GM12878 (cell line): ENCODE measurements around the gene FGR. TPM values are rescaled to one million over a fixed set of nuclear protein-coding genes. Genes with fewer than 3 reads are reported as not detected.

Source experiments
- ATAC-seq: fragments of 200-7000 bp; cut with Tn5 transposase; 3 replicates; pipeline ENCODE4 v1.9.1; 2020; ENCODE audit warnings: mild to moderate bottlenecking, moderate library complexity
- BruUV-seq: library from RNA; stranded (reverse); fragments of 400-500 nt; replicated peaks from 2 replicates; lab custom pipeline; 2021; lab: Mats Ljungman, UMichigan
- CTCF ChIA-PET: fragments of 300-600 bp; sonication (Branson Sonifier 250); formaldehyde crosslinking; extraction: SDS; loops from one replicate; lab custom pipeline; 2021; ENCODE audit warnings: inconsistent platforms; lab: Yijun Ruan, JAX
- POLR2A ChIA-PET: fragments of 350-600 bp; formaldehyde crosslinking; extraction: SDS; loops from one replicate; lab custom pipeline; 2021; ENCODE audit warnings: inconsistent platforms; lab: Charles Lee
- RAD21 ChIA-PET: fragments of 300-600 bp; sonication (Branson Sonifier 250); formaldehyde crosslinking; loops from one replicate; lab custom pipeline; 2023; ENCODE audit warnings: antibody characterized with exemption; ENCODE audit not compliant: unreplicated experiment; lab: Charles Lee
- SMC1A ChIA-PET: fragments of 300-600 bp; sonication (Branson Sonifier 250); formaldehyde crosslinking; loops from one replicate; lab custom pipeline; 2023; ENCODE audit not compliant: unreplicated experiment, uncharacterized antibody; lab: Charles Lee
- DNase-seq: peaks from one replicate; pipeline ENCODE4 v3.0.0-alpha.2; 2011; ENCODE audit warnings: low read depth, low spot score
- FAIRE-seq: peaks from 3 replicates; lab custom pipeline; 2011; peaks lifted over from hg19 to GRCh38; lab: Jason Lieb, UNC
- H2AFZ ChIP-seq: 2 replicates; pipeline ENCODE4 v1.6.0; 2011; ENCODE audit warnings: low read depth, low read length, control low read depth; ENCODE audit not compliant: control insufficient read depth
- H3K27ac ChIP-seq: 2 replicates; pipeline ENCODE4 v1.5.1; 2011; ENCODE audit warnings: control low read depth; ENCODE audit not compliant: control insufficient read depth, insufficient read depth
- H3K27me3 ChIP-seq, 2 experiments: replicated peaks in 1 of 2; 2 replicates each; pipeline versions ENCODE4 v1.6.0 to v1.6.1; 2011; ENCODE audit warnings: low read length in 1 of 2; ENCODE audit not compliant: control insufficient read depth in 2 of 2, insufficient read depth in 2 of 2
- H3K36me3 ChIP-seq, 2 experiments: 2 replicates each; pipeline ENCODE4 v1.5.1; 2011; ENCODE audit warnings: low read length in 1 of 2; ENCODE audit not compliant: control insufficient read depth in 2 of 2, insufficient read depth in 2 of 2
- H3K4me1 ChIP-seq: 2 replicates; pipeline ENCODE4 v1.6.1; 2011; ENCODE audit warnings: mild to moderate bottlenecking, low read length, moderate library complexity, mixed read lengths; ENCODE audit not compliant: control insufficient read depth, insufficient read depth
- H3K4me2 ChIP-seq: 2 replicates; pipeline ENCODE4 v1.6.0; 2011; ENCODE audit warnings: control low read depth; ENCODE audit not compliant: control insufficient read depth, insufficient read depth
- H3K4me3 ChIP-seq: fragments of 200-600 bp; sonication (generic); 2 replicates; pipeline ENCODE4 v1.5.1; 2016
- H3K79me2 ChIP-seq: 2 replicates; pipeline ENCODE4 v1.6.0; 2011; ENCODE audit warnings: low read length; ENCODE audit not compliant: control insufficient read depth, insufficient read depth
- H3K9ac ChIP-seq: 2 replicates; pipeline ENCODE4 v1.8.0; 2011; ENCODE audit warnings: low read length, control low read depth, mixed read lengths; ENCODE audit not compliant: control insufficient read depth, insufficient read depth
- H3K9me3 ChIP-seq: replicated peaks from 3 replicates; pipeline ENCODE4 v1.5.1; 2011; ENCODE audit warnings: mild to moderate bottlenecking, low read length; ENCODE audit not compliant: control insufficient read depth, insufficient read depth
- H4K20me1 ChIP-seq: 2 replicates; pipeline ENCODE4 v1.6.0; 2011; ENCODE audit not compliant: control insufficient read depth, insufficient read depth
- CHD2 ChIP-seq: IDR thresholded peaks from 2 replicates; pipeline ENCODE4 v1.6.1; 2011; ENCODE audit warnings: low read depth, low read length, improper control_type of control experiment, borderline replicate concordance
- CTCF ChIP-seq, 3 experiments: IDR thresholded peaks in 2 of 3; conservative IDR thresholded peaks in 1 of 3; 2 replicates each; pipeline ENCODE4 v1.5.1; 2011; ENCODE audit warnings: low read depth in 3 of 3, low read length in 3 of 3, mild to moderate bottlenecking in 3 of 3, control low read depth in 2 of 3, moderate library complexity in 2 of 3, inconsistent platforms in 1 of 3, mixed read lengths in 1 of 3; ENCODE audit not compliant: control insufficient read depth in 2 of 3, insufficient read depth in 1 of 3; ENCODE audit errors: extremely low read depth in 1 of 3
- ESRRA ChIP-seq: IDR thresholded peaks from 2 replicates; pipeline ENCODE4 v1.6.1; 2012; ENCODE audit warnings: mild to moderate bottlenecking, low read length, improper control_type of control experiment
- HCFC1 ChIP-seq: fragments of 150-350 bp; IDR thresholded peaks from 2 replicates; pipeline ENCODE4 v1.6.1; 2014; ENCODE audit warnings: low read length
- HDAC2 ChIP-seq: fragments of 200-600 bp; sonication (generic); IDR thresholded peaks from 2 replicates; pipeline ENCODE4 v1.6.1; 2017
- MEF2B ChIP-seq: fragments of 450-650 bp; IDR thresholded peaks from 2 replicates; pipeline ENCODE4 v1.6.1; 2018; ENCODE audit warnings: mild to moderate bottlenecking, moderate library complexity; ENCODE audit not compliant: partially characterized antibody, poor library complexity, severe bottlenecking
- MTA3 ChIP-seq: IDR thresholded peaks from 2 replicates; pipeline ENCODE4 v1.6.1; 2012; ENCODE audit warnings: low read length, inconsistent platforms, borderline replicate concordance
- NFYA ChIP-seq: IDR thresholded peaks from 2 replicates; pipeline ENCODE4 v1.6.1; 2011; ENCODE audit warnings: low read depth, mild to moderate bottlenecking, low read length, improper control_type of control experiment, borderline replicate concordance
- RBBP5 ChIP-seq: fragments of 200-600 bp; sonication (generic); conservative IDR thresholded peaks from 2 replicates; pipeline ENCODE4 v1.6.1; 2016
- REST ChIP-seq: IDR thresholded peaks from 2 replicates; pipeline ENCODE4 v1.6.1; 2012; ENCODE audit warnings: mild to moderate bottlenecking, low read depth, low read length
- SMARCA5 ChIP-seq: fragments of 450-650 bp; IDR thresholded peaks from 2 replicates; pipeline ENCODE4 v1.6.1; 2017; ENCODE audit warnings: mild to moderate bottlenecking
- SMC3 ChIP-seq: IDR thresholded peaks from 2 replicates; pipeline ENCODE4 v1.6.1; 2011; ENCODE audit warnings: low read length, improper control_type of control experiment, borderline replicate concordance
- TCF12 ChIP-seq: IDR thresholded peaks from 2 replicates; pipeline ENCODE4 v1.6.1; 2011; ENCODE audit warnings: low read depth, mild to moderate bottlenecking, low read length
- ZBTB33 ChIP-seq: fragments of 450-650 bp; IDR thresholded peaks from 2 replicates; pipeline ENCODE4 v1.6.1; 2017; ENCODE audit warnings: mild to moderate bottlenecking
- WGBS: methylation state at CpG from one replicate; pipeline ENCODE4 v1.1.6; 2016; ENCODE audit warnings: low lambda C conversion rate; ENCODE audit not compliant: insufficient replicate concordance, insufficient coverage; ENCODE audit errors: missing lambda C conversion rate; 5-methylcytosine and 5-hydroxymethylcytosine counted together
- in situ Hi-C: fragments of 300-500 bp; cut with MboI; formaldehyde crosslinking; loops from 9 replicates; pipeline ENCODE4 v1.14.3; 2018; ENCODE audit warnings: mixed read lengths
- intact Hi-C: fragments of 100-400 bp; cut with micrococcal nuclease; formaldehyde crosslinking; loops from one replicate; pipeline ENCODE4 v1.14.2; 2022; ENCODE audit not compliant: unreplicated experiment
- polyA plus RNA-seq, 11 experiments: library from polyadenylated mRNA; depleted of rRNA in 4 of 11; unstranded in 6 of 11; stranded (reverse) in 5 of 11; fragments of >200 nt; fragmentation: Nextera tagmentation in 4 of 11; fragmentation: Illumina TruSeq in 1 of 11; extraction: Ambion mirVana in 4 of 11; extraction: Trizol in 1 of 11; gene quantifications; 1 replicate in 1 of 11; 2 replicates in 10 of 11; pipeline versions ENCODE4 v1.2.1 to v1.2.3, GENCODE V29; 2011 to 2016; ENCODE audit warnings: inconsistent platforms in 2 of 11, missing spikeins in 2 of 11, low read depth in 1 of 11
- total RNA-seq, 4 experiments: library from RNA; depleted of rRNA in 3 of 4; stranded (reverse); fragments of >200 nt in 3 of 4; fragmentation: Illumina TruSeq in 1 of 4; extraction: Trizol in 1 of 4; gene quantifications; 2 replicates each; pipeline versions ENCODE4 v1.2.1 to v1.2.3, GENCODE V29; 2013 to 2021

The FGR gene
- total and polyA plus RNA-seq, 10 of the 15 experiments (the other 5 are each of a cell fraction or from before 2014, with no cell fraction given): 10.9 to 193 (median 74.7) TPM

- RAD21 ChIA-PET: interaction anchor here (0.6 to 11.0 kb wide), 33 partner anchors 19 to 312 kb away, joined by 3 to 268 read pairs (median 5); partner anchors contain the start of genes FAM76A and IFI6
- DNase-seq: no peak
- peaks cover 1% of the 10 kb centered on the region; the same call in 1 of the 2 replicates for H3K79me2 ChIP-seq
- in situ Hi-C loops: loop anchor here (5.0 kb wide), 3 partner anchors 56 to 304 kb away; partner anchors contain the start of gene GPR3
- no peaks in the 10 kb centered on the region for H4K20me1 ChIP-seq
- H3K27ac ChIP-seq: no peak overlapping the region
- no peaks in the 10 kb centered on the region for H3K9me3 ChIP-seq
- no peaks in the 10 kb centered on the region; a peak in 2 of 4 replicates for H3K36me3 ChIP-seq
- BruUV-seq: no TSS peak
- intact Hi-C loops: loop anchor here (1.0 to 10.0 kb wide), 6 partner anchors 38 to 305 kb away; partner anchors contain the start of gene GPR3
- SMC1A ChIA-PET: interaction anchor here (0.6 to 9.2 kb wide), 34 partner anchors 9 to 560 kb away, joined by 3 to 248 read pairs (median 5); partner anchors contain the start of gene IFI6
- POLR2A ChIA-PET: interaction anchor here (0.7 to 6.2 kb wide), 9 partner anchors 19 to 244 kb away, joined by 3 to 67 read pairs (median 4); partner anchors contain the start of genes STX12 and WASF2
- CTCF ChIA-PET: interaction anchor here (0.6 to 10.4 kb wide), 51 partner anchors 7 to 560 kb away, joined by 3 to 327 read pairs (median 5); partner anchors contain the start of genes GPR3, IFI6, MAP3K6 and STX12
- peaks cover 57% of the 10 kb centered on the region for H3K4me1 ChIP-seq
- 15% methylated on average over 11 of the region's 11 CpGs for WGBS
- H3K27me3 ChIP-seq: no peaks in the 10 kb centered on the region
- no peak overlapping the region for H2AFZ ChIP-seq
- 0 out of 3 replicates have a peak, but pooled peaks have one; percentile 5 for ATAC-seq
- H3K9ac ChIP-seq: no peak overlapping the region
- peak overlapping the region; percentile 22; the same call in 1 of the 2 replicates for H3K4me2 ChIP-seq
- FAIRE-seq: peak; percentile 81
- H3K4me3 ChIP-seq: no peak overlapping the region
- TF ChIP-seq SMC3: peak; percentile 83
- no peak for TF ChIP-seq REST
- TF ChIP-seq MTA3: no peak
- TF ChIP-seq TCF12: no peak
- no peak for TF ChIP-seq ZBTB33
- 0 out of 2 replicates have a peak, but pooled peaks have one; percentile 21 for TF ChIP-seq HCFC1
- no peak for TF ChIP-seq NFYA
- TF ChIP-seq RBBP5: no peak
- no peak for TF ChIP-seq CHD2
- no peak for TF ChIP-seq HDAC2
- TF ChIP-seq MEF2B: no peak
- TF ChIP-seq SMARCA5: peak; percentile 67; the same call in 1 of the 2 replicates
- TF ChIP-seq CTCF (IDR thresholded peaks at IDR 0.05 in 2 of 3, conservative IDR thresholded peaks at IDR 0.05 in 1 of 3; ENCODE audit: control insufficient read depth in 2 of 3, extremely low read depth in 1 of 3, insufficient read depth in 1 of 3, low read depth in 3 of 3, low read length in 3 of 3): peak; percentile 82 to 98 (median 82)
- no peak for TF ChIP-seq ESRRA
These were observed 28.9 kb downstream of the FGR start for GRCh38 chr1:27605796-27606707.
